NCI-H524 (cell line): ENCODE measurements around the gene SDHD.

Experiments
- DNase-seq, 2 experiments: peaks; one replicate each; lab custom pipeline; 2025; lab: John Stamatoyannopoulos, UW

SDHD gene

DNA sequence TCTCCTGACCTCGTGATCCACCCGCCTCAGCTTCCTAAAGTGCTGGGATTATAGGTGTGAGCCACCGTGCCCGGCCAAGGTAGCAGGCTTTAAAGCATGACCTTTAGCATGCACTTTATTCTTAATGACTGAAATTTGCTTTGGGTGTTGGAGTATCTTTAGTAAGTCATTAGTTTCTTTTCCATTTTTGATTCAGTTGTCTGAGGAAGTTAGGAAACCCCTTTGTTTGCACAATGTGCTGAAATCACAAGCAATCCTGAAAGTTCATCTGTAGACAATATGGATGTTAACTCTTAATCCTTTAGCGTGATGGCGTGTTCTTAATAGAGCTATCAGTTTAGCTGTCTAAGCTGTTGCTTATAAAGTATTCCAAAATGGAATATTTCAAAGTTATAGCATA lies 16.8 kb downstream of the SDHD start:
- DNase-seq, result no peak

DNA sequence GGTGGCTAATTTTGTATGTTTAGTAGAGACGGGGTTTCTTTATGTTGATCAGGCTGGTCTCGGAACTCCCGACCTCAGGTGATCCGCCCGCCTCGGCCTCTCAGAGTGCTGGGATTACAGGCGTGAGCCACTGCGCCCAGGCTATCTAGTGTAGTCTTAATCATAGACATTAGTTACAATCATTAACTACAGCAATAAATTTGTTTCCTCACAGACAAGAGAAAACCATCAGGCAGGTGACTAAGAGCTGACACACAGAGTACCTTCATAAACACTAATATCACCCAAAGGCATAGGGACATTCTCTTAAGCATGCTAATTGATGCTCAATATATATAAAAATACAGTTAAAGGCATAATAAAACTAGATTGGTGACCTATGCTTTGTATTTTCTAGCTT lies 19.4 kb downstream of the SDHD start:
- no peak for DNase-seq

DNA sequence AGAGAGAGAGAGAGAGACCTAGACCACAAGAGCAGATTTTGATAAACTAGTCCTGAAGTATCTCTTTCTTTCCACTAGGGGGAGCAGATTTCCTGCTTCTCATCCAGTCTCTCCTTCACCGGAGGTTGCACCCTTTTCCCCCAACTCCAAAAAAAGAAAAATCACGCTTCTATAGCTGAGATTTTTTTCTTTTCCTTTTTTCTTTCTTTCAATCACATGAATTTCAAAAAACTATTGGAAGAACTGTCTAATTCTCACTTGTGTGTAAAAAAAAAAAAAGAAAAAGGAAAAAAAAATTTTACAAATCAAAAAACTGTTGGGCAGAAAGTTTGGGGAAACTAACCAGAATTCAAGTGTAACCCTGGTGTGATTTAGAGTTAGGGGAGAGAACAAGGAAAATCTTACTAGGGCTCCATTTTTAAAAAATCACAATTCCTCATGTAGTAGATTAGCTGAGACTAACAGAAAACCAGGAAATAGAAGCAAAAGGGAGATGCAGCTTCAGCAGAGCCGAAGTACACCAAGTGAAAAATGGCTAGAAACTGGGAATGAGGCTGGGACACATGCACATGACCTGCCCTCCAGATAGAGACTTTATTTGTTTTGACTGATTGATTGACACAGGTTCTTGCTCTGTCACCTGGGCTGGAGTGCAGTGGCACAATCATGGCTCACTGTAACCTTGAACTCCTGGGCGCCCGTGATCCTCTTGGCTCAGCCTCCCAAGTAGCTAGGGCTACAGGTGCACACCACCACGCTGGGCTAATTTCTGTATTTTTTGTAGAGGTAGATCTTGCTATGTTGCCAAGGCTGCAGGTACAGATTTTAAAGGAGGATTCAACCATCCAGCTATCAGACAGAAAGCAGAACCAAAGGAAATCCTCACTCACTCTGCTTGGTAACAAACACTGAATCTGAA lies 27.1 kb downstream of the SDHD start:
- peak in 1 of 2 experiments; percentile 63 for DNase-seq

DNA sequence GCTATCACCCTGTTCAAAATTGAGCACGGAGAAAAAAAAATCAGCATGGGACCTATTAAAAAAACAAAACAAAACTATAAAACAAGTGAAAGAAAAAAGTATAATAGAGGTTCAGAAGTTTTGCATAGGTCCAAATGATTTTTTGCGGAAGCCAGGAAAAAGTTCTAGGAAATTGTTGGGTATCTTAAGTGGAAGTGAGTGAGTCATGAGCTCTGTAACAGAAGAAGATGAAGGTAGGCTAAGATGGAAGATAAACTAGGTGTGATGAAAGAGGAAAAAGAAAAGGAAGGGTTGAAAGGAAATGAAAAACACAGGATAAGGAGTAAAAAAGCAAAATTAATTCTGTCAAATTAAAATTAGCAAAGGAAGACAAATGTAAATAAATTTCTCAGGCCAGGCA lies 27.8 kb downstream of the SDHD start:
- DNase-seq, result no peak

DNA sequence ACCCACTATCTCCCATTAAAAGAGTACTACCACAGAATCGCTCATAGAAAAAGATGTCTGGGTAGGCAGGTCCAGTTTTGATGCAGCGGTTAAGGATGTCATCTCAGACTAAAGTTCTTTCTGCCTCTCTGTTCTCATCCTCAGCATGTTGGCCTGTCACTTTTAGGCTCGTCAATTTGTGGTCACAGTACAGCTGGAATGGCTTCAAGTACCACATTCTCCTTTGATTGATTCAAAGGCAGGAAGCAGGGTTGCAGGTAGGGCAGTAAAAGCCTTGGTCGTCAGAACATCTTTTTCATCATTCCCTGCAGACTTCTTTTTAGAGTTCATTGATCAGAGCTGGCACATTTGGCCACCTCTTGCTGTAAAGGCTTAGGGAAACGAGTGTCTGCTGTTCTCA lies 28.7 kb downstream of the SDHD start:
- DNase-seq, result no peak

DNA sequence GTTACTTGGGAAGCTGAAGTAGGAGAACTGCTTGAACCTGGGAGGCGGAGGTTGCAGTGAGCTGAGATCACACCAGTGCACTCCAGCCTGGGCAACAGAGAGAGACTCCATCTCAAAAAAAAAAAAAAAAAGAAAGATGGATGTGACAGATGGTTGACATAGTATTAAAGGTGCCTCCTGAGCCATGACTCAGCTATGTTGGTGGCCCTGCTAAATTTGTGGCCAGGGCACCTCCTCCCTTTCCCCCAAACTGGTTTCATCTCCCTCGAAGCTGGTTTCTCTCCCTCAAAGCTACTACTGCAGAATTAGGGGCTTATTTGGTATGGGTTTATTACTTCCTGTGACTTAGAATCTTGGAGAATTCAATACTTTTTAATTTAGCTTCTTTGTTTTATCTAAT lies 31.5 kb downstream of the SDHD start:
- peak in 1 of 2 experiments; percentile 18 for DNase-seq

DNA sequence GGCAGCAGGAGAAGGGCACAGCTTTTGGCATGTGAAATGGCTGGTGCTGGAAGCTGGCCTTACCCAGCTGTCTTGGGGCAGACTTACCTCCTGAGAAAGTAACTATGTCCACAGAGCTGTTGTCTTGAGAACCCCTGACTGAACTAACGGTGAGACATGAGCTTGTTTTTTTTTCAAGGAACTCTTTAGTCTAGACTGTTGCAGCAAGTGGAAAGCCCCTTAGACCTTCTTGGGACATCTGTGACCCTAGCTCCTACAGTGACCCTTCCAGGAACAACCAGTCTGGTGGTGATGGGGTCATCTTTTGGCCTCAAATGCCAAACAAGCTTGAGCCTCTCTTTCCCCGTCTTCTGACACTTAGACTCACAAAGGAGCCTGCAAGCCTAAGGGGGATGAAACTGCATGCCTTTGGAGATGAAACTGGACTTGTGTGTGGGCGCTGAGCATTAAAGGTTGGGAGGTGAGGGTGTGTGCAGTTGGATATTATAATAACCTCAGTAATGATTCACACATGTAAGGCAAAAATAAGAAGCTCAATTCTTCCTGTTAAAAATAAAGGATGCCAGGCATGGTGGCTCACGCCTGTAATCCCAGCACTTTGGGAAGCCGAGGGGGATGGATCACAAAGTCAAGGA lies 35.4 kb downstream of the SDHD start:
- DNase-seq, result no peak

DNA sequence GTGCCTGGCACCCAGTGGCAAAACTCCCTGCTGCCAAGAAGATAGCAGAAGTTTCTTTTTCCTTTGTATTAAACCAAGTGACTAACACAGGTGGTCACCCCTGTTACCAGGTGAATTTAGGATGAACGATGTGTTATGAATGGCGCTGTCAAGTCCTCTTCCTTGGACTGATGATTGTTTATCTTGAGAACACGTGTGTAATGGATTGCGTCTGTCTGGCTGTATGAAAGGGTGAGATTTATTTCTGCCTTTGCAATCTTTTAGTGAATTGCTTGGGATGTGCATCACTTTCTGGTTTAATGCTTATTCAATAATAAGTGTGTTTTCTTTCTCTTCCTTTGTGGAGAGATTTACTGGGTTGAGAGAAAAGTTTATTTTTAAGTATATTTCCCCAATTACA lies 36.5 kb downstream of the SDHD start:
- DNase-seq, result no peak

DNA sequence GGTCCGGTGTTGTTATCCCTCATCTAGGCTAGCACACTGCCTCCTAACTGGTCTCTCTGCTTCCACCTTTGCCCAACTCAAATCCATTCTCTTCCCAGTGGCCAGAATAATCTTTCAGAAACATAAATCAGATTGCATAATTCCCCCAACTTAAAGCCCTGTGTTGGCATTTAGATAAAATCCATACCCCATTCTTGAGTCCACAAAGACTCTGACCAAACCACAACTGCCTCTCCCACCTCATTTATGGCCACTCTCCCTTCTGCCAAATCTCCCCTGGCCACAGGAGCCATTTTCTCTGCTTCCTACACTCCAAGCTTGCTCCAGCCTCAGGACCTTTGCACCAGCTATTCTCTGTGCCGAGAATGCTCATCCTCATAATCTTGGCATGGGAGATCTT lies 40.4 kb downstream of the SDHD start:
- no peak for DNase-seq

DNA sequence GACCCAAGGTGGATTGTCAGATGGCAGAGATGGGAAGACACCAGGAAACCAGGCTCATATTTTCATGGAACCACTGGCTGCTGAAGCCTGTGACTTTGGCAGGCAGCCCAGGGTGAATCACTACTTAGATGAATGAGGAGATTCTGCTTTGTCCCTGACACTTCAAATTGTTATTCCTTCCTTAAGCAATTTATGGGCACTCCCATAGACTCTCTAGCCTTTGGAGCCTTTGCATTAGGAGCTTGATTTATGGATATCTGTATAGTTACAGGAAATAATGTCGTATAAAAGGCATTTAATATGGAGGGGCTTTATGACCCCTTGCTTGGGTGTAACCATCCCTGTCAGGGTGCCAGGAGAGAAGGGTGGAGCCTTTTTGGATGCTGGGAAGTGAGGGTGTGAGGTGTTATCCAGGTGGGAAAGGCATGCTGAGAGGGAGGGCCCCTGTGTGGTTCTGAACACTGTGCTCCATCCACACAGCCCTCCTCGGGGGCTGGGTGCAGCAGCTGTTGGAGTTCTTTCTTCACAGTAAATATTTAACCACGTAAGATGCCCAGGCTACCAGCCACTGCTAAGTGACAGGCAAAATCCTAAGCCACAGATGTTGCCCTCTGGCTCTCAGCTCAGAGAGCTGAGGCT lies 41.9 kb downstream of the SDHD start:
- DNase-seq, result no peak

DNA sequence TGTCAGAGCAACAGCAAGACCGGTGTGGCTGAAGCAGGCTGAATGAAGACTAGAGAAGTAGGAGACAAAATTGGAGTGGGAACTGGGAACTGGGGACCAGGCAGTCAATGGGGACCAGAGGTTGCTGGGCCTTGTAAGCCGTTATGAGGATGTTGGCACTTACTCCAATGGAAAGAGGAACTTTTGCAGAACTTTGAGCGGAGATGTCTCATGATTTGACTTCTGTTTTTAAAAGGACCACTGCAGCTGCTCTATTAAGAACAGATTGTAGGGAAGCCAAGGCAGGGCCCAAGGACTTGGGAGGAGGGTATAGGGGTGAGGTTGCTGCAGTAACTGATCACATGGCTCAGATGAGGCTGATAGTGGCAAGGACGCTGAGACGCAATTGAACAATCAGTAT lies 43.0 kb downstream of the SDHD start:
- no peak for DNase-seq

DNA sequence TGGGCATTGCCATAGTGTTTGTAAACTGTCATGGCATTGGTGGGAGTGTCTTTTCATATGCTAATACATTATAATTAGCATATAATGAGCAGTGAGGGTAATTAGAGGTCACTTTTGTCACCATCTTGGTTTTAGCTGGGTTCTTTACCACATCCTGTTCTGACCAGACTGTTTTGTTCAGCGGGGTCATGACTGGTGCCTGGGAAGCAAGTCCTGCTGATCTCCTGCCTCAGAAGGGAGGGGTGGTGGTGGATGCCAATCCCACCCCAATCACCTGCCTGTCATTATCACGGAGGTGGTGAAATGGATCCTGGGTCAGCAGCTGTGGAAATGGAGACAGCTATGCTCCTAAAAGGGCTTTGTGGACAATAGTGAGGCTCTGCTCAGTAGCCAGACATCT lies 46.1 kb downstream of the SDHD start:
- no peak for DNase-seq

DNA sequence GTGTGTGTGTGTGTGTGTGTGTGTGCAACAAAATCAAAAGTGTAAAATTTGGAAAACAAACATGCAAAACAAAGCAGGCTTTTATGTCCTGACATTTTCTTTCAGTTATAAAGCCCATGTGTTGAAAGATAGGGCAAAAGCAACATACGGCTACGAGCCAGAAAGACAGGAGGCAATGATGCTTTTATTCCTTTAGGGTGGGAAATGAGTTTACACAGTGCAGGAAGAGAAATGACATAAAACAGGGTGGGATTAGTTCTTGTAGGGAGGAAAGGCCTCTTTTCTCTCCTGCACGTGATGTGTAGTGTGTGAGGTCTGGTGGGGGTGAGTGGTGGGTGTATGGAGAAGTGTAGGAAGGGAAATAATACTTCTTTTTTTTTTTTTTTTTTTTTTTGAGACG lies 47.8 kb downstream of the SDHD start:
- no peak for DNase-seq

DNA sequence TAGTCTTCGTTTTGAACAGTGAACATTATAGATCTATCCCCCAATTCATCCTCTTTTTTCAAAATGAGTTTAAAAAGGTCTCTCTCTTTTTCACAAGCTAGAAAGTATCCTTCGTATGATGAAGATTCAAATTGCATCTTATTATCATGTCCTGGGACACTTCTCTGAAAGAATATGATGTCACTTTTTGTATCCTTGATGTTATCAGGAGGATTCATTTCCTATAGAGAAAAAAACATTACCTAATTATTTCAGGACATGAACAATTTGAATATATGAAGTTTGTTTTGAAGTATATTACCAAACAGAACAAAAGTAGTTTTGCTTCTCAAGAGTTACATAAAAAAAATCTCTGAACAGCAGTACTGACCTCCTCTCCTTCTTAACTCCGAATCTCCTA lies 56.9 kb downstream of the SDHD start:
- no peak for DNase-seq
